Keratinocyte (primary cell): ENCODE measurements around the gene ZMYND8. TPM values are rescaled to one million over a fixed set of nuclear protein-coding genes. Genes with fewer than 3 reads are reported as not detected.

ENCODE experiments used
- DNase-seq: peaks from one replicate; pipeline ENCODE4 v3.0.0-alpha.2; 2011; ENCODE audit warnings: low read depth, missing footprints, low spot score
- FAIRE-seq: peaks from 2 replicates; lab custom pipeline; 2011; peaks lifted over from hg19 to GRCh38; lab: Jason Lieb, UNC
- H2AFZ ChIP-seq: 2 replicates; pipeline ENCODE4 v1.6.0; 2012; ENCODE audit warnings: low read length, control low read depth, inconsistent platforms; ENCODE audit not compliant: control insufficient read depth
- H3K27ac ChIP-seq: 2 replicates; pipeline ENCODE4 v1.5.1; 2011; ENCODE audit warnings: low read length; ENCODE audit not compliant: control insufficient read depth, insufficient read depth
- H3K27me3 ChIP-seq: 3 replicates; pipeline ENCODE4 v1.6.0; 2011; ENCODE audit warnings: low read length; ENCODE audit not compliant: control insufficient read depth, insufficient read depth; ENCODE audit errors: extremely low read depth
- H3K36me3 ChIP-seq, 2 experiments: 2 replicates in 1 of 2; 3 replicates in 1 of 2; pipeline ENCODE4 v1.5.1; 2011; ENCODE audit warnings: low read length in 2 of 2, mild to moderate bottlenecking in 1 of 2; ENCODE audit not compliant: control insufficient read depth in 2 of 2, insufficient read depth in 2 of 2; ENCODE audit errors: extremely low read depth in 1 of 2
- H3K4me1 ChIP-seq: 3 replicates; pipeline ENCODE4 v1.5.1; 2011; ENCODE audit warnings: low read length; ENCODE audit not compliant: control insufficient read depth, insufficient read depth; ENCODE audit errors: extremely low read depth
- H3K4me2 ChIP-seq: 3 replicates; pipeline ENCODE4 v1.6.0; 2011; ENCODE audit warnings: low read depth, low read length; ENCODE audit not compliant: control insufficient read depth, insufficient read depth; ENCODE audit errors: extremely low read depth
- H3K4me3 ChIP-seq, 3 experiments: fragments of 200-600 bp in 1 of 3; sonication (generic) in 1 of 3; 2 replicates in 2 of 3; 3 replicates in 1 of 3; pipeline ENCODE4 v1.5.1; 2011 to 2016; ENCODE audit warnings: low read length in 3 of 3, mild to moderate bottlenecking in 3 of 3, control low read depth in 2 of 3, inconsistent platforms in 1 of 3, low read depth in 1 of 3, mixed read lengths in 1 of 3, mixed run types in 1 of 3, moderate library complexity in 1 of 3; ENCODE audit not compliant: control insufficient read depth in 2 of 3, insufficient read depth in 2 of 3; ENCODE audit errors: extremely low read depth in 1 of 3
- H3K79me2 ChIP-seq: 2 replicates; pipeline ENCODE4 v1.6.0; 2012; ENCODE audit warnings: low read length; ENCODE audit not compliant: control insufficient read depth, insufficient read depth
- H3K9ac ChIP-seq: 3 replicates; pipeline ENCODE4 v1.6.0; 2011; ENCODE audit warnings: low read length; ENCODE audit not compliant: control insufficient read depth, insufficient read depth; ENCODE audit errors: extremely low read depth
- H3K9me1 ChIP-seq: 3 replicates; pipeline ENCODE4 v1.6.0; 2011; ENCODE audit warnings: low read length; ENCODE audit not compliant: control insufficient read depth, insufficient read depth; ENCODE audit errors: extremely low read depth
- H3K9me3 ChIP-seq: 2 replicates; pipeline ENCODE4 v1.5.1; 2012; ENCODE audit warnings: low read depth, low read length; ENCODE audit not compliant: control insufficient read depth
- H4K20me1 ChIP-seq: 3 replicates; pipeline ENCODE4 v1.6.0; 2011; ENCODE audit warnings: low read length; ENCODE audit not compliant: control insufficient read depth, insufficient read depth; ENCODE audit errors: extremely low read depth
- EZH2 ChIP-seq: IDR thresholded peaks from one replicate; pipeline ENCODE4 v1.6.1; 2012; ENCODE audit warnings: inconsistent platforms, mild to moderate bottlenecking, low read length, moderate library complexity
- dilution Hi-C: fragments of 300-500 bp; cut with MboI; formaldehyde crosslinking; loops from one replicate; pipeline ENCODE4 v1.7.0; 2020; ENCODE audit warnings: low sequenced_read_pairs; ENCODE audit not compliant: extremely low pct_ligation_motif_present
- polyA plus RNA-seq, 5 experiments: library from polyadenylated mRNA; depleted of rRNA in 3 of 5; stranded (reverse) in 3 of 5; stranded (forward) in 1 of 5; unstranded in 1 of 5; fragments of >200 nt; gene quantifications; 1 replicate in 1 of 5; 2 replicates in 3 of 5; 3 replicates in 1 of 5; pipeline versions ENCODE4 v1.2.1 to v1.2.3, GENCODE V29; 2011 to 2012; ENCODE audit warnings: missing spikeins in 2 of 5, low read depth in 1 of 5, low replicate concordance in 1 of 5
- TF ChIP-seq, protein P1 (sequence below), 3 experiments: IDR thresholded peaks in 1 of 3; conservative IDR thresholded peaks in 1 of 3; optimal IDR thresholded peaks in 1 of 3; 2 replicates in 2 of 3; 3 replicates in 1 of 3; pipeline versions ENCODE3 to v1.5.1; 2011; ENCODE audit warnings: low read length in 3 of 3, mild to moderate bottlenecking in 3 of 3, moderate library complexity in 2 of 3, control low read depth in 1 of 3, inconsistent platforms in 1 of 3; ENCODE audit not compliant: insufficient read depth in 2 of 3; ENCODE audit errors: extremely low read depth in 1 of 3

The ZMYND8 gene
- polyA plus RNA-seq, 1 donor (not counting 4 experiments of a cell fraction or from before 2014, with no cell fraction given): 39.8 TPM

DNA sequence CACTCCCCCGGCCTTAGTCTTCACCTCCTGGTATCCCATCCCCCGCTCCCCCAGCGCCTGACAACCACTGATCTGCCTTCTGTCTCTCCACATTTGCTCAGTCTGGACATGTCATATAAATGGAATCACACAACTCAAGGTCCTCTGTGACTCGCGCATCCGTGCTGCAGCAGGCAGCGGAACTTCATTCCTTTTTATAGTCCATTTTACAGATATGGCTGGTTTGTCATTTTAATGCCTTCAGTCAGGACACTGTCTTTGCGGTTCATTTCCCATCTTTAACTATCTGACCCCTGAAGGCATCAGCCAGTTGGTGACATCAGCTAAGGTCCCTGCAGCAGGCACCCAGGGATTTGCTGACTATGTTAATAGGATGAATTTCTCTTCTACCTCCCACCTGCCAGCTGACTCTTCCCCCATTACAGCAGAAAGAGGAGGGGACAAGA lies 125.7 kb downstream of the ZMYND8 start:
- TF ChIP-seq, protein P1, sequence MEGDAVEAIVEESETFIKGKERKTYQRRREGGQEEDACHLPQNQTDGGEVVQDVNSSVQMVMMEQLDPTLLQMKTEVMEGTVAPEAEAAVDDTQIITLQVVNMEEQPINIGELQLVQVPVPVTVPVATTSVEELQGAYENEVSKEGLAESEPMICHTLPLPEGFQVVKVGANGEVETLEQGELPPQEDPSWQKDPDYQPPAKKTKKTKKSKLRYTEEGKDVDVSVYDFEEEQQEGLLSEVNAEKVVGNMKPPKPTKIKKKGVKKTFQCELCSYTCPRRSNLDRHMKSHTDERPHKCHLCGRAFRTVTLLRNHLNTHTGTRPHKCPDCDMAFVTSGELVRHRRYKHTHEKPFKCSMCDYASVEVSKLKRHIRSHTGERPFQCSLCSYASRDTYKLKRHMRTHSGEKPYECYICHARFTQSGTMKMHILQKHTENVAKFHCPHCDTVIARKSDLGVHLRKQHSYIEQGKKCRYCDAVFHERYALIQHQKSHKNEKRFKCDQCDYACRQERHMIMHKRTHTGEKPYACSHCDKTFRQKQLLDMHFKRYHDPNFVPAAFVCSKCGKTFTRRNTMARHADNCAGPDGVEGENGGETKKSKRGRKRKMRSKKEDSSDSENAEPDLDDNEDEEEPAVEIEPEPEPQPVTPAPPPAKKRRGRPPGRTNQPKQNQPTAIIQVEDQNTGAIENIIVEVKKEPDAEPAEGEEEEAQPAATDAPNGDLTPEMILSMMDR (optimal IDR thresholded peaks at IDR 0.05 in 1 of 3, IDR thresholded peaks at IDR 0.05 in 1 of 3, conservative IDR thresholded peaks at IDR 0.05 in 1 of 3; ENCODE audit: extremely low read depth in 1 of 3, insufficient read depth in 2 of 3, low read length in 3 of 3): no peak
- no peak for TF ChIP-seq EZH2
- FAIRE-seq (no peak), DNase-seq (no peak)
- peaks cover 42 to 45% of the 10 kb centered on the region in 2 experiments for H3K36me3 ChIP-seq
- H3K9me3 ChIP-seq: no peaks in the 10 kb centered on the region
- H3K27me3 ChIP-seq: no peaks in the 10 kb centered on the region
- peaks cover 19% of the 10 kb centered on the region for H3K79me2 ChIP-seq
- no peak overlapping the region for H3K27ac ChIP-seq
- peaks cover 6% of the 10 kb centered on the region for H4K20me1 ChIP-seq
- no peak overlapping the region for H3K4me2 ChIP-seq
- no peaks in the 10 kb centered on the region for H3K4me1 ChIP-seq
- H2AFZ ChIP-seq: no peak overlapping the region
- no peak overlapping the region for H3K9ac ChIP-seq
- dilution Hi-C loops: no loop called here
- no peaks in the 10 kb centered on the region for H3K9me1 ChIP-seq
- no peak overlapping the region for H3K4me3 ChIP-seq

DNA sequence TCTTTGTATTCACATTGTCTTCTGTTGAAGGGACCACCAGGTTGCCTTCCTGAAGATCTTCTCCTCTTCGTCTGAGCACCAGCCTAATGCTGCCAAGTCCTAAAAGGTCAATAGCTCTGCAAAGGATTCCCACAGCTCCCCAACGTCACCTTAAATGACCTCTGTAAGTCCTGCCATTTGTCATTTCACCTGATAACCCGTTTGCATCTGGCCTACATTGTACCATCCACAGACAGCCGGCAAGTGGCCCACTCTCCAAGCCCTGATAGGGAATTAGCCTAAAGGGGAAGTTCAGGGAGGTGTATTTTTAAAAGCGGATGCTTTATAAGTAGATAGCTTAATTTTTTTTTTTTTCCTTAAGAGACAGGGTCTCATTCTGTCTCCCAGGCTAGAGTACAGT lies 127.8 kb downstream of the ZMYND8 start:
- H3K27ac ChIP-seq: no peak overlapping the region
- H3K9me1 ChIP-seq: no peaks in the 10 kb centered on the region
- DNase-seq: no peak
- H3K4me2 ChIP-seq: no peak overlapping the region
- H3K9ac ChIP-seq: no peak overlapping the region
- H3K36me3 ChIP-seq: peaks cover 41 to 44% of the 10 kb centered on the region in 2 experiments
- dilution Hi-C loops: no loop called here
- TF ChIP-seq EZH2: no peak
- TF ChIP-seq, protein P1 (optimal IDR thresholded peaks at IDR 0.05 in 1 of 3, IDR thresholded peaks at IDR 0.05 in 1 of 3, conservative IDR thresholded peaks at IDR 0.05 in 1 of 3; ENCODE audit: extremely low read depth in 1 of 3, insufficient read depth in 2 of 3, low read length in 3 of 3): no peak
- H4K20me1 ChIP-seq: peaks cover 6% of the 10 kb centered on the region
- H3K9me3 ChIP-seq: no peaks in the 10 kb centered on the region
- H3K4me1 ChIP-seq: no peaks in the 10 kb centered on the region
- no peak overlapping the region for H3K4me3 ChIP-seq
- H3K27me3 ChIP-seq: no peaks in the 10 kb centered on the region
- H2AFZ ChIP-seq: no peak overlapping the region
- no peak for FAIRE-seq
- peaks cover 10% of the 10 kb centered on the region for H3K79me2 ChIP-seq
